CD14-positive monocyte (primary cell): ENCODE data around the gene BAZ1B. TPM values are rescaled to one million over a fixed set of nuclear protein-coding genes. Genes with fewer than 3 reads are reported as not detected.

Experiments used
- DNase-seq, 3 donors: peaks; one replicate each; pipeline ENCODE4 v3.0.0-alpha.2; 2011 to 2022
- H2AFZ ChIP-seq: 2 replicates; pipeline ENCODE4 v1.6.0; 2012; ENCODE audit warnings: mild to moderate bottlenecking, low read depth, low read length, inconsistent platforms; ENCODE audit not compliant: insufficient read depth, poor library complexity, severe bottlenecking
- H3K27ac ChIP-seq, 2 donors: 1 replicate in 1 of 2; 2 replicates in 1 of 2; pipeline ENCODE4 v1.5.1; 2012 to 2013; ENCODE audit warnings: low read length in 2 of 2, control low read depth in 1 of 2, inconsistent platforms in 1 of 2, low read depth in 1 of 2, mild to moderate bottlenecking in 1 of 2
- H3K27me3 ChIP-seq, 2 donors: one replicate each; pipeline versions ENCODE4 v1.6.0 to v1.6.1; 2011 to 2013; ENCODE audit warnings: low read length in 2 of 2; ENCODE audit not compliant: control insufficient read depth in 2 of 2, insufficient read depth in 2 of 2
- H3K36me3 ChIP-seq, 2 donors: replicated peaks in 1 of 2; 1 replicate in 1 of 2; 2 replicates in 1 of 2; pipeline versions ENCODE4 v1.5.1 to v1.6.1; 2012 to 2013; ENCODE audit warnings: low read length in 2 of 2, control low read depth in 1 of 2, inconsistent platforms in 1 of 2, mild to moderate bottlenecking in 1 of 2; ENCODE audit not compliant: insufficient read depth in 2 of 2, control insufficient read depth in 1 of 2
- H3K4me1 ChIP-seq, 2 donors: 1 replicate in 1 of 2; 2 replicates in 1 of 2; pipeline versions ENCODE4 v1.5.1 to v1.6.1; 2012 to 2013; ENCODE audit warnings: low read length in 2 of 2, control low read depth in 1 of 2, inconsistent platforms in 1 of 2, mild to moderate bottlenecking in 1 of 2, moderate library complexity in 1 of 2; ENCODE audit not compliant: insufficient read depth in 2 of 2, control insufficient read depth in 1 of 2
- H3K4me2 ChIP-seq: replicated peaks from 2 replicates; pipeline ENCODE3; 2012; ENCODE audit warnings: low read length, moderate library complexity, mild to moderate bottlenecking; ENCODE audit not compliant: poor library complexity, severe bottlenecking; ENCODE audit errors: extremely low read depth
- H3K4me3 ChIP-seq, 3 experiments: fragments of 200-600 bp in 1 of 3; sonication (generic) in 1 of 3; replicated peaks in 1 of 3; 1 replicate in 2 of 3; 2 replicates in 1 of 3; pipeline ENCODE4 v1.5.1; 2011 to 2013; ENCODE audit warnings: low read length in 3 of 3, mild to moderate bottlenecking in 3 of 3, control low read depth in 2 of 3, low read depth in 2 of 3, inconsistent platforms in 1 of 3, moderate library complexity in 1 of 3
- H3K79me2 ChIP-seq: 2 replicates; pipeline ENCODE4 v1.6.0; 2012; ENCODE audit warnings: mild to moderate bottlenecking, control low read depth, inconsistent platforms, low read length, moderate library complexity; ENCODE audit not compliant: insufficient read depth
- H3K9ac ChIP-seq: 2 replicates; pipeline ENCODE4 v1.6.0; 2017; ENCODE audit warnings: low read length, mild to moderate bottlenecking; ENCODE audit not compliant: insufficient read depth, poor library complexity, severe bottlenecking
- H3K9me3 ChIP-seq, 2 donors: replicated peaks in 1 of 2; 1 replicate in 1 of 2; 2 replicates in 1 of 2; pipeline versions ENCODE4 v1.5.1 to v1.6.1; 2012 to 2013; ENCODE audit warnings: low read length in 2 of 2, control low read depth in 1 of 2; ENCODE audit not compliant: control insufficient read depth in 1 of 2, insufficient read depth in 1 of 2
- H4K20me1 ChIP-seq: 2 replicates; pipeline ENCODE4 v1.6.0; 2012; ENCODE audit warnings: mild to moderate bottlenecking, low read length, control low read depth, moderate library complexity; ENCODE audit not compliant: insufficient read depth
- H3K27ac Mint-ChIP-seq, 7 donors: one replicate each; pipeline ENCODE4 v1.8.0; 2020; ENCODE audit warnings: mild to moderate bottlenecking in 7 of 7, mixed read lengths in 7 of 7, moderate library complexity in 6 of 7, inconsistent platforms in 2 of 7
- H3K27me3 Mint-ChIP-seq, 3 donors: one replicate each; pipeline ENCODE4 v1.8.0; 2021 to 2022; ENCODE audit warnings: low read depth in 3 of 3, mild to moderate bottlenecking in 3 of 3, mixed read lengths in 3 of 3, moderate library complexity in 3 of 3, inconsistent platforms in 1 of 3
- H3K36me3 Mint-ChIP-seq, 2 donors: one replicate each; pipeline ENCODE4 v1.8.0; 2020; ENCODE audit warnings: mixed read lengths in 2 of 2, inconsistent platforms in 1 of 2, mild to moderate bottlenecking in 1 of 2
- H3K4me1 Mint-ChIP-seq: one replicate; pipeline ENCODE4 v1.8.0; 2020; ENCODE audit warnings: mild to moderate bottlenecking, mixed read lengths
- H3K4me3 Mint-ChIP-seq, 2 donors: one replicate each; pipeline ENCODE4 v1.8.0; 2020; ENCODE audit warnings: mild to moderate bottlenecking in 2 of 2, mixed read lengths in 2 of 2, moderate library complexity in 1 of 2
- H3K9me3 Mint-ChIP-seq, 7 donors: one replicate each; pipeline ENCODE4 v1.8.0; 2020 to 2022; ENCODE audit warnings: mixed read lengths in 7 of 7, mild to moderate bottlenecking in 6 of 7, moderate library complexity in 6 of 7, inconsistent platforms in 2 of 7
- CTCF ChIP-seq: fragments of 200-600 bp; IDR thresholded peaks from one replicate; pipeline ENCODE4 v1.8.0; 2022; ENCODE audit warnings: antibody characterized with exemption, mild to moderate bottlenecking
- WGBS: methylation state at CpG from one replicate; pipeline ENCODE4 v1.1.5; 2013; ENCODE audit warnings: missing lambda C conversion rate; ENCODE audit not compliant: insufficient coverage; 5-methylcytosine and 5-hydroxymethylcytosine counted together
- intact Hi-C, 2 donors: fragments of 100-400 bp; cut with micrococcal nuclease; formaldehyde crosslinking; loops; one replicate each; pipeline versions ENCODE4 v1.15.0 to v1.15.1; 2023
- polyA plus RNA-seq, 3 donors: library from polyadenylated mRNA; depleted of rRNA in 1 of 3; unstranded in 2 of 3; stranded (reverse) in 1 of 3; fragments of 300-500 nt in 2 of 3; fragments of >200 nt in 1 of 3; fragmentation: Illumina TruSeq in 2 of 3; gene quantifications; 1 replicate in 2 of 3; 2 replicates in 1 of 3; pipeline ENCODE4 v1.2.3, GENCODE V29; 2012 to 2021

Gene BAZ1B
- polyA plus RNA-seq, 3 donors, result 2.5 to 12.1 (median 5.0) TPM

- WGBS, result no CpG with 5 or more reads among the region's 2 CpGs
- Histone ChIP-seq H3K79me2 (peaks cover 75% of the 10 kb centered on the region), H3K4me1 (no peaks in the 10 kb centered on the region), H3K36me3 (peaks cover 67 to 97% of the 10 kb centered on the region in 2 donors), H3K27ac (no peak overlapping the region), H3K4me3 (no peak overlapping the region), H3K4me2 (no peak overlapping the region), H2AFZ (no peak overlapping the region), H4K20me1 (peaks cover 56% of the 10 kb centered on the region), H3K27me3 (no peaks in the 10 kb centered on the region), H3K9me3 (no peaks in the 10 kb centered on the region), H3K9ac (no peak overlapping the region)
- Mint-ChIP-seq H3K27me3 (peaks cover 0 to 2% (median 1%) of the 10 kb centered on the region in 3 donors), H3K4me1 (no peaks in the 10 kb centered on the region), H3K4me3 (no peak overlapping the region), H3K9me3 (no peaks in the 10 kb centered on the region), H3K27ac (peak overlapping the region in 2 of 7 donors; percentile 3 to 27), H3K36me3 (peaks cover 72 to 95% of the 10 kb centered on the region in 2 donors)
- intact Hi-C loops, result no loop called here
- no peak for TF ChIP-seq CTCF
- no peak for DNase-seq
Measured at GRCh38 chr7:73507556-73507955, 14.5 kb downstream of the BAZ1B start.

GRCh38 chr7:73504920-73505319, 17.2 kb downstream of the BAZ1B start:
- Histone ChIP-seq H3K27ac (no peak overlapping the region), H2AFZ (no peak overlapping the region), H3K4me3 (no peak overlapping the region), H3K9ac (no peak overlapping the region), H3K27me3 (no peaks in the 10 kb centered on the region), H3K9me3 (no peaks in the 10 kb centered on the region), H3K4me1 (no peaks in the 10 kb centered on the region), H4K20me1 (peaks cover 45% of the 10 kb centered on the region), H3K4me2 (no peak overlapping the region), H3K79me2 (peaks cover 68% of the 10 kb centered on the region), H3K36me3 (peaks cover 76 to 98% of the 10 kb centered on the region in 2 donors)
- no CpG with 5 or more reads among the region's 1 CpG for WGBS
- Mint-ChIP-seq H3K36me3 (peaks cover 80 to 98% of the 10 kb centered on the region in 2 donors), H3K27me3 (peaks cover 0 to 1% (median 1%) of the 10 kb centered on the region in 3 donors), H3K4me1 (no peaks in the 10 kb centered on the region), H3K27ac (peak overlapping the region in 2 of 7 donors; percentile 30 to 76), H3K4me3 (no peak overlapping the region), H3K9me3 (no peaks in the 10 kb centered on the region)
- intact Hi-C loops, result no loop called here
- no peak for TF ChIP-seq CTCF
- DNase-seq, result no peak
